GM12878 (cell line): Measurements from ENCODE around the gene H19. TPM values are rescaled to one million over a fixed set of nuclear protein-coding genes. Genes with fewer than 3 reads are reported as not detected.
A peak's percentile ranks its signal among the peaks of the same experiment; 100 is the strongest.

Source experiments
- ATAC-seq: fragments of 200-7000 bp; cut with Tn5 transposase; 3 replicates; pipeline ENCODE4 v1.9.1; 2020; ENCODE audit warnings: mild to moderate bottlenecking, moderate library complexity
- BruUV-seq: library from RNA; stranded (reverse); fragments of 400-500 nt; replicated peaks from 2 replicates; lab custom pipeline; 2021; lab: Mats Ljungman, UMichigan
- CTCF ChIA-PET: fragments of 300-600 bp; sonication (Branson Sonifier 250); formaldehyde crosslinking; extraction: SDS; loops from one replicate; lab custom pipeline; 2021; ENCODE audit warnings: inconsistent platforms; lab: Yijun Ruan, JAX
- POLR2A ChIA-PET: fragments of 350-600 bp; formaldehyde crosslinking; extraction: SDS; loops from one replicate; lab custom pipeline; 2021; ENCODE audit warnings: inconsistent platforms; lab: Charles Lee
- RAD21 ChIA-PET: fragments of 300-600 bp; sonication (Branson Sonifier 250); formaldehyde crosslinking; loops from one replicate; lab custom pipeline; 2023; ENCODE audit warnings: antibody characterized with exemption; ENCODE audit not compliant: unreplicated experiment; lab: Charles Lee
- SMC1A ChIA-PET: fragments of 300-600 bp; sonication (Branson Sonifier 250); formaldehyde crosslinking; loops from one replicate; lab custom pipeline; 2023; ENCODE audit not compliant: unreplicated experiment, uncharacterized antibody; lab: Charles Lee
- DNase-seq: peaks from one replicate; pipeline ENCODE4 v3.0.0-alpha.2; 2011; ENCODE audit warnings: low read depth, low spot score
- FAIRE-seq: peaks from 3 replicates; lab custom pipeline; 2011; peaks lifted over from hg19 to GRCh38; lab: Jason Lieb, UNC
- H2AFZ ChIP-seq: 2 replicates; pipeline ENCODE4 v1.6.0; 2011; ENCODE audit warnings: low read depth, low read length, control low read depth; ENCODE audit not compliant: control insufficient read depth
- H3K27ac ChIP-seq: 2 replicates; pipeline ENCODE4 v1.5.1; 2011; ENCODE audit warnings: control low read depth; ENCODE audit not compliant: control insufficient read depth, insufficient read depth
- H3K27me3 ChIP-seq, 2 experiments: replicated peaks in 1 of 2; 2 replicates each; pipeline versions ENCODE4 v1.6.0 to v1.6.1; 2011; ENCODE audit warnings: low read length in 1 of 2; ENCODE audit not compliant: control insufficient read depth in 2 of 2, insufficient read depth in 2 of 2
- H3K36me3 ChIP-seq, 2 experiments: 2 replicates each; pipeline ENCODE4 v1.5.1; 2011; ENCODE audit warnings: low read length in 1 of 2; ENCODE audit not compliant: control insufficient read depth in 2 of 2, insufficient read depth in 2 of 2
- H3K4me1 ChIP-seq: 2 replicates; pipeline ENCODE4 v1.6.1; 2011; ENCODE audit warnings: mild to moderate bottlenecking, low read length, moderate library complexity, mixed read lengths; ENCODE audit not compliant: control insufficient read depth, insufficient read depth
- H3K4me2 ChIP-seq: 2 replicates; pipeline ENCODE4 v1.6.0; 2011; ENCODE audit warnings: control low read depth; ENCODE audit not compliant: control insufficient read depth, insufficient read depth
- H3K4me3 ChIP-seq: fragments of 200-600 bp; sonication (generic); 2 replicates; pipeline ENCODE4 v1.5.1; 2016
- H3K79me2 ChIP-seq: 2 replicates; pipeline ENCODE4 v1.6.0; 2011; ENCODE audit warnings: low read length; ENCODE audit not compliant: control insufficient read depth, insufficient read depth
- H3K9ac ChIP-seq: 2 replicates; pipeline ENCODE4 v1.8.0; 2011; ENCODE audit warnings: low read length, control low read depth, mixed read lengths; ENCODE audit not compliant: control insufficient read depth, insufficient read depth
- H3K9me3 ChIP-seq: replicated peaks from 3 replicates; pipeline ENCODE4 v1.5.1; 2011; ENCODE audit warnings: mild to moderate bottlenecking, low read length; ENCODE audit not compliant: control insufficient read depth, insufficient read depth
- H4K20me1 ChIP-seq: 2 replicates; pipeline ENCODE4 v1.6.0; 2011; ENCODE audit not compliant: control insufficient read depth, insufficient read depth
- BCLAF1 ChIP-seq: fragments of 450-650 bp; IDR thresholded peaks from 2 replicates; pipeline ENCODE4 v1.6.1; 2017; ENCODE audit warnings: antibody characterized with exemption, mild to moderate bottlenecking, moderate library complexity
- CHD2 ChIP-seq: IDR thresholded peaks from 2 replicates; pipeline ENCODE4 v1.6.1; 2011; ENCODE audit warnings: low read depth, low read length, improper control_type of control experiment, borderline replicate concordance
- ELK1 ChIP-seq: IDR thresholded peaks from 2 replicates; pipeline ENCODE4 v1.6.1; 2012; ENCODE audit warnings: low read depth, low read length, improper control_type of control experiment
- LARP7 ChIP-seq: fragments of 450-650 bp; IDR thresholded peaks from 2 replicates; pipeline ENCODE4 v1.6.1; 2017; ENCODE audit warnings: mild to moderate bottlenecking
- MTA3 ChIP-seq: IDR thresholded peaks from 2 replicates; pipeline ENCODE4 v1.6.1; 2012; ENCODE audit warnings: low read length, inconsistent platforms, borderline replicate concordance
- RFX5 ChIP-seq: IDR thresholded peaks from 2 replicates; pipeline ENCODE4 v1.6.1; 2011; ENCODE audit warnings: low read depth, low read length, improper control_type of control experiment
- SRF ChIP-seq, 2 experiments: IDR thresholded peaks; 2 replicates each; pipeline ENCODE4 v1.6.1; 2011; ENCODE audit warnings: low read depth in 2 of 2, low read length in 2 of 2, mild to moderate bottlenecking in 1 of 2, moderate library complexity in 1 of 2
- ZNF207 ChIP-seq: fragments of 450-650 bp; IDR thresholded peaks from 2 replicates; pipeline ENCODE4 v1.6.1; 2014; ENCODE audit warnings: antibody characterized with exemption, mild to moderate bottlenecking, borderline replicate concordance
- ZNF384 ChIP-seq: IDR thresholded peaks from 2 replicates; pipeline ENCODE4 v1.6.1; 2012; ENCODE audit warnings: low read depth, mild to moderate bottlenecking, low read length, improper control_type of control experiment, borderline replicate concordance
- WGBS: methylation state at CpG from one replicate; pipeline ENCODE4 v1.1.6; 2016; ENCODE audit warnings: low lambda C conversion rate; ENCODE audit not compliant: insufficient replicate concordance, insufficient coverage; ENCODE audit errors: missing lambda C conversion rate; 5-methylcytosine and 5-hydroxymethylcytosine counted together
- in situ Hi-C: fragments of 300-500 bp; cut with MboI; formaldehyde crosslinking; loops from 9 replicates; pipeline ENCODE4 v1.14.3; 2018; ENCODE audit warnings: mixed read lengths
- intact Hi-C: fragments of 100-400 bp; cut with micrococcal nuclease; formaldehyde crosslinking; loops from one replicate; pipeline ENCODE4 v1.14.2; 2022; ENCODE audit not compliant: unreplicated experiment
- polyA plus RNA-seq, 11 experiments: library from polyadenylated mRNA; depleted of rRNA in 4 of 11; unstranded in 6 of 11; stranded (reverse) in 5 of 11; fragments of >200 nt; fragmentation: Nextera tagmentation in 4 of 11; fragmentation: Illumina TruSeq in 1 of 11; extraction: Ambion mirVana in 4 of 11; extraction: Trizol in 1 of 11; gene quantifications; 1 replicate in 1 of 11; 2 replicates in 10 of 11; pipeline versions ENCODE4 v1.2.1 to v1.2.3, GENCODE V29; 2011 to 2016; ENCODE audit warnings: inconsistent platforms in 2 of 11, missing spikeins in 2 of 11, low read depth in 1 of 11
- total RNA-seq, 4 experiments: library from RNA; depleted of rRNA in 3 of 4; stranded (reverse); fragments of >200 nt in 3 of 4; fragmentation: Illumina TruSeq in 1 of 4; extraction: Trizol in 1 of 4; gene quantifications; 2 replicates each; pipeline versions ENCODE4 v1.2.1 to v1.2.3, GENCODE V29; 2013 to 2021
- TF ChIP-seq, protein P1 (sequence below): IDR thresholded peaks from 2 replicates; pipeline ENCODE4 v1.6.1; 2012; ENCODE audit warnings: improper control_type of control experiment, low read depth, low read length; ENCODE audit not compliant: insufficient replicate concordance
- TF ChIP-seq, protein P2 (sequence below): fragments of 450-650 bp; IDR thresholded peaks from 2 replicates; pipeline ENCODE4 v1.6.1; 2016; ENCODE audit warnings: mild to moderate bottlenecking

H19 gene
- total and polyA plus RNA-seq, 10 of the 15 experiments (the other 5 are each of a cell fraction or from before 2014, with no cell fraction given): 0.04 to 1.2 (median 0.31) TPM; not detected in 6

GRCh38 chr11:2002042-2002776 lies 4.6 kb upstream of the H19 start:
- intact Hi-C loops (no loop called here), in situ Hi-C loops (no loop called here)
- no peak for TF ChIP-seq ZNF384
- TF ChIP-seq RFX5: no peak
- TF ChIP-seq, protein P1, sequence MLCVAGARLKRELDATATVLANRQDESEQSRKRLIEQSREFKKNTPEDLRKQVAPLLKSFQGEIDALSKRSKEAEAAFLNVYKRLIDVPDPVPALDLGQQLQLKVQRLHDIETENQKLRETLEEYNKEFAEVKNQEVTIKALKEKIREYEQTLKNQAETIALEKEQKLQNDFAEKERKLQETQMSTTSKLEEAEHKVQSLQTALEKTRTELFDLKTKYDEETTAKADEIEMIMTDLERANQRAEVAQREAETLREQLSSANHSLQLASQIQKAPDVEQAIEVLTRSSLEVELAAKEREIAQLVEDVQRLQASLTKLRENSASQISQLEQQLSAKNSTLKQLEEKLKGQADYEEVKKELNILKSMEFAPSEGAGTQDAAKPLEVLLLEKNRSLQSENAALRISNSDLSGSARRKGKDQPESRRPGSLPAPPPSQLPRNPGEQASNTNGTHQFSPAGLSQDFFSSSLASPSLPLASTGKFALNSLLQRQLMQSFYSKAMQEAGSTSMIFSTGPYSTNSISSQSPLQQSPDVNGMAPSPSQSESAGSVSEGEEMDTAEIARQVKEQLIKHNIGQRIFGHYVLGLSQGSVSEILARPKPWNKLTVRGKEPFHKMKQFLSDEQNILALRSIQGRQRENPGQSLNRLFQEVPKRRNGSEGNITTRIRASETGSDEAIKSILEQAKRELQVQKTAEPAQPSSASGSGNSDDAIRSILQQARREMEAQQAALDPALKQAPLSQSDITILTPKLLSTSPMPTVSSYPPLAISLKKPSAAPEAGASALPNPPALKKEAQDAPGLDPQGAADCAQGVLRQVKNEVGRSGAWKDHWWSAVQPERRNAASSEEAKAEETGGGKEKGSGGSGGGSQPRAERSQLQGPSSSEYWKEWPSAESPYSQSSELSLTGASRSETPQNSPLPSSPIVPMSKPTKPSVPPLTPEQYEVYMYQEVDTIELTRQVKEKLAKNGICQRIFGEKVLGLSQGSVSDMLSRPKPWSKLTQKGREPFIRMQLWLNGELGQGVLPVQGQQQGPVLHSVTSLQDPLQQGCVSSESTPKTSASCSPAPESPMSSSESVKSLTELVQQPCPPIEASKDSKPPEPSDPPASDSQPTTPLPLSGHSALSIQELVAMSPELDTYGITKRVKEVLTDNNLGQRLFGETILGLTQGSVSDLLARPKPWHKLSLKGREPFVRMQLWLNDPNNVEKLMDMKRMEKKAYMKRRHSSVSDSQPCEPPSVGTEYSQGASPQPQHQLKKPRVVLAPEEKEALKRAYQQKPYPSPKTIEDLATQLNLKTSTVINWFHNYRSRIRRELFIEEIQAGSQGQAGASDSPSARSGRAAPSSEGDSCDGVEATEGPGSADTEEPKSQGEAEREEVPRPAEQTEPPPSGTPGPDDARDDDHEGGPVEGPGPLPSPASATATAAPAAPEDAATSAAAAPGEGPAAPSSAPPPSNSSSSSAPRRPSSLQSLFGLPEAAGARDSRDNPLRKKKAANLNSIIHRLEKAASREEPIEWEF: no peak
- no peak for TF ChIP-seq ELK1
- TF ChIP-seq, protein P2, sequence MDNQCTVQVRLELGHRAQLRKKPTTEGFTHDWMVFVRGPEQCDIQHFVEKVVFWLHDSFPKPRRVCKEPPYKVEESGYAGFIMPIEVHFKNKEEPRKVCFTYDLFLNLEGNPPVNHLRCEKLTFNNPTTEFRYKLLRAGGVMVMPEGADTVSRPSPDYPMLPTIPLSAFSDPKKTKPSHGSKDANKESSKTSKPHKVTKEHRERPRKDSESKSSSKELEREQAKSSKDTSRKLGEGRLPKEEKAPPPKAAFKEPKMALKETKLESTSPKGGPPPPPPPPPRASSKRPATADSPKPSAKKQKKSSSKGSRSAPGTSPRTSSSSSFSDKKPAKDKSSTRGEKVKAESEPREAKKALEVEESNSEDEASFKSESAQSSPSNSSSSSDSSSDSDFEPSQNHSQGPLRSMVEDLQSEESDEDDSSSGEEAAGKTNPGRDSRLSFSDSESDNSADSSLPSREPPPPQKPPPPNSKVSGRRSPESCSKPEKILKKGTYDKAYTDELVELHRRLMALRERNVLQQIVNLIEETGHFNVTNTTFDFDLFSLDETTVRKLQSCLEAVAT: no peak
- TF ChIP-seq ZNF207: no peak
- TF ChIP-seq LARP7: no peak
- no peak for TF ChIP-seq SRF (IDR thresholded peaks at IDR 0.05; ENCODE audit: low read depth in 2 of 2, low read length in 2 of 2)
- no peak for TF ChIP-seq BCLAF1
- no peak for TF ChIP-seq CHD2
- TF ChIP-seq MTA3: no peak
- Histone ChIP-seq H3K4me3 (no peak overlapping the region), H3K4me1 (no peaks in the 10 kb centered on the region), H3K4me2 (no peak overlapping the region), H3K9ac (no peak overlapping the region), H3K79me2 (no peaks in the 10 kb centered on the region), H3K9me3 (no peaks in the 10 kb centered on the region), H3K36me3 (no peaks in the 10 kb centered on the region), H3K27ac (no peak overlapping the region), H2AFZ (no peak overlapping the region), H3K27me3 (no peaks in the 10 kb centered on the region), H4K20me1 (no peaks in the 10 kb centered on the region)
- FAIRE-seq (no peak), DNase-seq (no peak), ATAC-seq (peak; percentile 79)
- CTCF ChIA-PET: interaction anchor here (0.6 to 2.9 kb wide), 24 partner anchors 55 to 349 kb away, joined by 3 to 38 read pairs (median 4); partner anchors contain the start of genes MRPL23 and TNNI2
- POLR2A ChIA-PET: interaction anchor here (0.7 kb wide), 1 partner anchor 170 kb away, joined by 3 read pairs; no protein-coding TSS in a partner anchor
- SMC1A ChIA-PET: interaction anchor here (1.6 to 2.8 kb wide), 3 partner anchors 168 to 349 kb away, joined by 10 to 17 read pairs (median 12); partner anchors contain the start of gene SYT8
- BruUV-seq: no TSS peak
- RAD21 ChIA-PET: interaction anchor here (0.7 to 2.9 kb wide), 6 partner anchors 155 to 308 kb away, joined by 3 to 30 read pairs (median 6); partner anchors contain the start of genes SYT8 and TNNI2
- whole genome bisulfite sequencing: no CpG with 5 or more reads among the region's 42 CpGs
